CD14-positive monocyte (primary cell): ENCODE data around the gene FAM219B. TPM values are rescaled to one million over a fixed set of nuclear protein-coding genes. Genes with fewer than 3 reads are reported as not detected.

ENCODE experiments used
- DNase-seq, 3 donors: peaks; one replicate each; pipeline ENCODE4 v3.0.0-alpha.2; 2011 to 2022
- H2AFZ ChIP-seq: 2 replicates; pipeline ENCODE4 v1.6.0; 2012; ENCODE audit warnings: mild to moderate bottlenecking, low read depth, low read length, inconsistent platforms; ENCODE audit not compliant: insufficient read depth, poor library complexity, severe bottlenecking
- H3K27ac ChIP-seq, 2 donors: 1 replicate in 1 of 2; 2 replicates in 1 of 2; pipeline ENCODE4 v1.5.1; 2012 to 2013; ENCODE audit warnings: low read length in 2 of 2, control low read depth in 1 of 2, inconsistent platforms in 1 of 2, low read depth in 1 of 2, mild to moderate bottlenecking in 1 of 2
- H3K27me3 ChIP-seq, 2 donors: one replicate each; pipeline versions ENCODE4 v1.6.0 to v1.6.1; 2011 to 2013; ENCODE audit warnings: low read length in 2 of 2; ENCODE audit not compliant: control insufficient read depth in 2 of 2, insufficient read depth in 2 of 2
- H3K36me3 ChIP-seq, 2 donors: replicated peaks in 1 of 2; 1 replicate in 1 of 2; 2 replicates in 1 of 2; pipeline versions ENCODE4 v1.5.1 to v1.6.1; 2012 to 2013; ENCODE audit warnings: low read length in 2 of 2, control low read depth in 1 of 2, inconsistent platforms in 1 of 2, mild to moderate bottlenecking in 1 of 2; ENCODE audit not compliant: insufficient read depth in 2 of 2, control insufficient read depth in 1 of 2
- H3K4me1 ChIP-seq, 2 donors: 1 replicate in 1 of 2; 2 replicates in 1 of 2; pipeline versions ENCODE4 v1.5.1 to v1.6.1; 2012 to 2013; ENCODE audit warnings: low read length in 2 of 2, control low read depth in 1 of 2, inconsistent platforms in 1 of 2, mild to moderate bottlenecking in 1 of 2, moderate library complexity in 1 of 2; ENCODE audit not compliant: insufficient read depth in 2 of 2, control insufficient read depth in 1 of 2
- H3K4me2 ChIP-seq: replicated peaks from 2 replicates; pipeline ENCODE3; 2012; ENCODE audit warnings: low read length, moderate library complexity, mild to moderate bottlenecking; ENCODE audit not compliant: poor library complexity, severe bottlenecking; ENCODE audit errors: extremely low read depth
- H3K4me3 ChIP-seq, 3 experiments: fragments of 200-600 bp in 1 of 3; sonication (generic) in 1 of 3; replicated peaks in 1 of 3; 1 replicate in 2 of 3; 2 replicates in 1 of 3; pipeline ENCODE4 v1.5.1; 2011 to 2013; ENCODE audit warnings: low read length in 3 of 3, mild to moderate bottlenecking in 3 of 3, control low read depth in 2 of 3, low read depth in 2 of 3, inconsistent platforms in 1 of 3, moderate library complexity in 1 of 3
- H3K79me2 ChIP-seq: 2 replicates; pipeline ENCODE4 v1.6.0; 2012; ENCODE audit warnings: mild to moderate bottlenecking, control low read depth, inconsistent platforms, low read length, moderate library complexity; ENCODE audit not compliant: insufficient read depth
- H3K9ac ChIP-seq: 2 replicates; pipeline ENCODE4 v1.6.0; 2017; ENCODE audit warnings: low read length, mild to moderate bottlenecking; ENCODE audit not compliant: insufficient read depth, poor library complexity, severe bottlenecking
- H3K9me3 ChIP-seq, 2 donors: replicated peaks in 1 of 2; 1 replicate in 1 of 2; 2 replicates in 1 of 2; pipeline versions ENCODE4 v1.5.1 to v1.6.1; 2012 to 2013; ENCODE audit warnings: low read length in 2 of 2, control low read depth in 1 of 2; ENCODE audit not compliant: control insufficient read depth in 1 of 2, insufficient read depth in 1 of 2
- H4K20me1 ChIP-seq: 2 replicates; pipeline ENCODE4 v1.6.0; 2012; ENCODE audit warnings: mild to moderate bottlenecking, low read length, control low read depth, moderate library complexity; ENCODE audit not compliant: insufficient read depth
- H3K27ac Mint-ChIP-seq, 7 donors: one replicate each; pipeline ENCODE4 v1.8.0; 2020; ENCODE audit warnings: mild to moderate bottlenecking in 7 of 7, mixed read lengths in 7 of 7, moderate library complexity in 6 of 7, inconsistent platforms in 2 of 7
- H3K27me3 Mint-ChIP-seq, 3 donors: one replicate each; pipeline ENCODE4 v1.8.0; 2021 to 2022; ENCODE audit warnings: low read depth in 3 of 3, mild to moderate bottlenecking in 3 of 3, mixed read lengths in 3 of 3, moderate library complexity in 3 of 3, inconsistent platforms in 1 of 3
- H3K36me3 Mint-ChIP-seq, 2 donors: one replicate each; pipeline ENCODE4 v1.8.0; 2020; ENCODE audit warnings: mixed read lengths in 2 of 2, inconsistent platforms in 1 of 2, mild to moderate bottlenecking in 1 of 2
- H3K4me1 Mint-ChIP-seq: one replicate; pipeline ENCODE4 v1.8.0; 2020; ENCODE audit warnings: mild to moderate bottlenecking, mixed read lengths
- H3K4me3 Mint-ChIP-seq, 2 donors: one replicate each; pipeline ENCODE4 v1.8.0; 2020; ENCODE audit warnings: mild to moderate bottlenecking in 2 of 2, mixed read lengths in 2 of 2, moderate library complexity in 1 of 2
- H3K9me3 Mint-ChIP-seq, 7 donors: one replicate each; pipeline ENCODE4 v1.8.0; 2020 to 2022; ENCODE audit warnings: mixed read lengths in 7 of 7, mild to moderate bottlenecking in 6 of 7, moderate library complexity in 6 of 7, inconsistent platforms in 2 of 7
- CTCF ChIP-seq: fragments of 200-600 bp; IDR thresholded peaks from one replicate; pipeline ENCODE4 v1.8.0; 2022; ENCODE audit warnings: antibody characterized with exemption, mild to moderate bottlenecking
- WGBS: methylation state at CpG from one replicate; pipeline ENCODE4 v1.1.5; 2013; ENCODE audit warnings: missing lambda C conversion rate; ENCODE audit not compliant: insufficient coverage; 5-methylcytosine and 5-hydroxymethylcytosine counted together
- intact Hi-C, 2 donors: fragments of 100-400 bp; cut with micrococcal nuclease; formaldehyde crosslinking; loops; one replicate each; pipeline versions ENCODE4 v1.15.0 to v1.15.1; 2023
- polyA plus RNA-seq, 3 donors: library from polyadenylated mRNA; depleted of rRNA in 1 of 3; unstranded in 2 of 3; stranded (reverse) in 1 of 3; fragments of 300-500 nt in 2 of 3; fragments of >200 nt in 1 of 3; fragmentation: Illumina TruSeq in 2 of 3; gene quantifications; 1 replicate in 2 of 3; 2 replicates in 1 of 3; pipeline ENCODE4 v1.2.3, GENCODE V29; 2012 to 2021

Gene FAM219B
- polyA plus RNA-seq, 3 donors = 11.7 to 53.9 (median 17.1) TPM

- peaks cover 20 to 36% of the 10 kb centered on the region in 2 donors for H3K36me3 ChIP-seq
- Mint-ChIP-seq H3K36me3 (peaks cover 22 to 44% of the 10 kb centered on the region in 2 donors), H3K4me3 (no peak overlapping the region), H3K9me3 (no peaks in the 10 kb centered on the region), H3K27ac (peak overlapping the region in 2 of 7 donors; percentile 4 to 6), H3K27me3 (no peaks in the 10 kb centered on the region), H3K4me1 (peaks cover 28% of the 10 kb centered on the region)
- no peak for DNase-seq
- no peak overlapping the region for H3K4me3 ChIP-seq
- intact Hi-C loops = no loop called here
- WGBS = 84% methylated on average over 2 of the region's 2 CpGs
- H3K9me3 ChIP-seq = no peaks in the 10 kb centered on the region
- no peak overlapping the region for H3K27ac ChIP-seq
- H4K20me1 ChIP-seq = peaks cover 77% of the 10 kb centered on the region
- H3K27me3 ChIP-seq = no peaks in the 10 kb centered on the region
- H3K4me2 ChIP-seq = no peak overlapping the region
- H3K79me2 ChIP-seq = peaks cover 92% of the 10 kb centered on the region
- H3K4me1 ChIP-seq = peaks cover 16 to 29% of the 10 kb centered on the region in 2 donors
- no peak overlapping the region for H3K9ac ChIP-seq
- no peak for TF ChIP-seq CTCF
- no peak overlapping the region for H2AFZ ChIP-seq
Measured at GRCh38 chr15:74933573-74933972, 26.9 kb upstream of the FAM219B start.

- Mint-ChIP-seq H3K4me3 (no peak overlapping the region), H3K36me3 (peaks cover 41 to 78% of the 10 kb centered on the region in 2 donors)
- H3K9me3 ChIP-seq = no peaks in the 10 kb centered on the region
Measured at GRCh38 chr15:74928771-74929198, 22.1 kb upstream of the FAM219B start.

More at GRCh38 chr15:74928771-74929198, 22.1 kb upstream of the FAM219B start:
- peaks cover 74% of the 10 kb centered on the region for H4K20me1 ChIP-seq
- H3K27ac ChIP-seq = no peak overlapping the region
- no peaks in the 10 kb centered on the region for H3K9me3 Mint-ChIP-seq
- H3K4me3 ChIP-seq = no peak overlapping the region
- no peaks in the 10 kb centered on the region for H3K27me3 Mint-ChIP-seq
- H2AFZ ChIP-seq = no peak overlapping the region
- H3K4me2 ChIP-seq = no peak overlapping the region
- no peaks in the 10 kb centered on the region for H3K27me3 ChIP-seq
- no peak overlapping the region for H3K27ac Mint-ChIP-seq
- intact Hi-C loops = no loop called here
- DNase-seq = no peak
- no peak for TF ChIP-seq CTCF
- peaks cover 54 to 76% of the 10 kb centered on the region in 2 donors for H3K36me3 ChIP-seq
- WGBS = 93% methylated on average over 3 of the region's 5 CpGs
- peaks cover 77% of the 10 kb centered on the region for H3K79me2 ChIP-seq
- peaks cover 2% of the 10 kb centered on the region for H3K4me1 Mint-ChIP-seq
- no peak overlapping the region for H3K9ac ChIP-seq
- no peaks in the 10 kb centered on the region for H3K4me1 ChIP-seq
